ENCODE data around the gene CSRP1. TPM values are rescaled to one million over a fixed set of nuclear protein-coding genes. Genes with fewer than 3 reads are reported as not detected.

The CSRP1 gene
- total RNA-seq, 1 donor from 2014 or later: 317 TPM

GRCh38 chr1:201542309-201543035 lies 35.5 kb upstream of the CSRP1 start:
- no peaks in the 10 kb centered on the region for H3K36me3 Mint-ChIP-seq (ENCODE audit: low read depth, unreplicated experiment)
- no peak for TF ChIP-seq EZH2 (IDR thresholded peaks at IDR 0.05; ENCODE audit: insufficient read depth, low read length)
- TF ChIP-seq, protein P1, sequence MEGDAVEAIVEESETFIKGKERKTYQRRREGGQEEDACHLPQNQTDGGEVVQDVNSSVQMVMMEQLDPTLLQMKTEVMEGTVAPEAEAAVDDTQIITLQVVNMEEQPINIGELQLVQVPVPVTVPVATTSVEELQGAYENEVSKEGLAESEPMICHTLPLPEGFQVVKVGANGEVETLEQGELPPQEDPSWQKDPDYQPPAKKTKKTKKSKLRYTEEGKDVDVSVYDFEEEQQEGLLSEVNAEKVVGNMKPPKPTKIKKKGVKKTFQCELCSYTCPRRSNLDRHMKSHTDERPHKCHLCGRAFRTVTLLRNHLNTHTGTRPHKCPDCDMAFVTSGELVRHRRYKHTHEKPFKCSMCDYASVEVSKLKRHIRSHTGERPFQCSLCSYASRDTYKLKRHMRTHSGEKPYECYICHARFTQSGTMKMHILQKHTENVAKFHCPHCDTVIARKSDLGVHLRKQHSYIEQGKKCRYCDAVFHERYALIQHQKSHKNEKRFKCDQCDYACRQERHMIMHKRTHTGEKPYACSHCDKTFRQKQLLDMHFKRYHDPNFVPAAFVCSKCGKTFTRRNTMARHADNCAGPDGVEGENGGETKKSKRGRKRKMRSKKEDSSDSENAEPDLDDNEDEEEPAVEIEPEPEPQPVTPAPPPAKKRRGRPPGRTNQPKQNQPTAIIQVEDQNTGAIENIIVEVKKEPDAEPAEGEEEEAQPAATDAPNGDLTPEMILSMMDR (IDR thresholded peaks at IDR 0.05; ENCODE audit: insufficient read depth, low read depth, low read length): no peak
- Histone ChIP-seq H3K4me1 (ENCODE audit: insufficient read depth, low read length) (peaks cover 55% of the 10 kb centered on the region), H3K4me3 (ENCODE audit: insufficient read depth, low read depth, low read length) (no peak overlapping the region), H3K9ac (ENCODE audit: low read length) (peak overlapping the region; percentile 65), H4K20me1 (ENCODE audit: insufficient read depth, low read length) (peaks cover 18% of the 10 kb centered on the region), H3K27ac (ENCODE audit: low read depth, low read length) (peak overlapping the region; percentile 85), H3K79me2 (ENCODE audit: insufficient read depth, low read length) (peaks cover 84% of the 10 kb centered on the region), H3K27me3 (ENCODE audit: insufficient read depth, low read length) (no peaks in the 10 kb centered on the region), H3K4me2 (ENCODE audit: low read length) (peak overlapping the region; percentile 93), H3K36me3 (ENCODE audit: insufficient read depth, low read length) (no peaks in the 10 kb centered on the region), H2AFZ (ENCODE audit: low read depth, low read length) (peak overlapping the region; percentile 15), H3K9me3 (ENCODE audit: insufficient read depth, low read depth, low read length) (no peaks in the 10 kb centered on the region)
- peak overlapping the region; percentile 62 for H3K27ac Mint-ChIP-seq (ENCODE audit: unreplicated experiment)
- peaks cover 41% of the 10 kb centered on the region for H3K4me1 Mint-ChIP-seq (ENCODE audit: low read depth, unreplicated experiment)
- FAIRE-seq: no peak
- no peak overlapping the region for H3K4me3 Mint-ChIP-seq (ENCODE audit: unreplicated experiment)
- H3K27me3 Mint-ChIP-seq (ENCODE audit: low read depth, unreplicated experiment): no peaks in the 10 kb centered on the region
- peak; percentile 75 for DNase-seq (ENCODE audit: low read depth)
- no peaks in the 10 kb centered on the region for H3K9me3 Mint-ChIP-seq (ENCODE audit: unreplicated experiment)

- no peak overlapping the region for H2AFZ ChIP-seq (ENCODE audit: low read depth, low read length)
- H3K9ac ChIP-seq (ENCODE audit: low read length): peak overlapping the region; percentile 89
- no peaks in the 10 kb centered on the region for H3K9me3 Mint-ChIP-seq (ENCODE audit: unreplicated experiment)
- FAIRE-seq (no peak), DNase-seq (ENCODE audit: low read depth) (no peak)
- no peaks in the 10 kb centered on the region for H3K27me3 Mint-ChIP-seq (ENCODE audit: low read depth, unreplicated experiment)
- peak overlapping the region; percentile 85 for H3K27ac ChIP-seq (ENCODE audit: low read depth, low read length)
- H3K27ac Mint-ChIP-seq (ENCODE audit: unreplicated experiment): no peak overlapping the region
- H3K4me3 ChIP-seq (ENCODE audit: insufficient read depth, low read depth, low read length): peak overlapping the region; percentile 85
- peaks cover 55% of the 10 kb centered on the region for H3K4me1 Mint-ChIP-seq (ENCODE audit: low read depth, unreplicated experiment)
- peaks cover 69% of the 10 kb centered on the region for H3K4me1 ChIP-seq (ENCODE audit: insufficient read depth, low read length)
- H3K36me3 Mint-ChIP-seq (ENCODE audit: low read depth, unreplicated experiment): no peaks in the 10 kb centered on the region
- H3K79me2 ChIP-seq (ENCODE audit: insufficient read depth, low read length): peaks cover 71% of the 10 kb centered on the region
- peaks cover 15% of the 10 kb centered on the region for H4K20me1 ChIP-seq (ENCODE audit: insufficient read depth, low read length)
- TF ChIP-seq, protein P1 (IDR thresholded peaks at IDR 0.05; ENCODE audit: insufficient read depth, low read depth, low read length): no peak
- no peak for TF ChIP-seq EZH2 (IDR thresholded peaks at IDR 0.05; ENCODE audit: insufficient read depth, low read length)
- no peaks in the 10 kb centered on the region for H3K9me3 ChIP-seq (ENCODE audit: insufficient read depth, low read depth, low read length)
- no peaks in the 10 kb centered on the region for H3K27me3 ChIP-seq (ENCODE audit: insufficient read depth, low read length)
- no peaks in the 10 kb centered on the region for H3K36me3 ChIP-seq (ENCODE audit: insufficient read depth, low read length)
- peak overlapping the region; percentile 93 for H3K4me2 ChIP-seq (ENCODE audit: low read length)
- peak overlapping the region; percentile 94 for H3K4me3 Mint-ChIP-seq (ENCODE audit: unreplicated experiment)
Observed at GRCh38 chr1:201540846-201541735, 34.2 kb upstream of the CSRP1 start.

All from astrocyte (in vitro differentiated cells and primary cell).